ENCODE results near the gene PRKCZ.

PRKCZ gene

DNA sequence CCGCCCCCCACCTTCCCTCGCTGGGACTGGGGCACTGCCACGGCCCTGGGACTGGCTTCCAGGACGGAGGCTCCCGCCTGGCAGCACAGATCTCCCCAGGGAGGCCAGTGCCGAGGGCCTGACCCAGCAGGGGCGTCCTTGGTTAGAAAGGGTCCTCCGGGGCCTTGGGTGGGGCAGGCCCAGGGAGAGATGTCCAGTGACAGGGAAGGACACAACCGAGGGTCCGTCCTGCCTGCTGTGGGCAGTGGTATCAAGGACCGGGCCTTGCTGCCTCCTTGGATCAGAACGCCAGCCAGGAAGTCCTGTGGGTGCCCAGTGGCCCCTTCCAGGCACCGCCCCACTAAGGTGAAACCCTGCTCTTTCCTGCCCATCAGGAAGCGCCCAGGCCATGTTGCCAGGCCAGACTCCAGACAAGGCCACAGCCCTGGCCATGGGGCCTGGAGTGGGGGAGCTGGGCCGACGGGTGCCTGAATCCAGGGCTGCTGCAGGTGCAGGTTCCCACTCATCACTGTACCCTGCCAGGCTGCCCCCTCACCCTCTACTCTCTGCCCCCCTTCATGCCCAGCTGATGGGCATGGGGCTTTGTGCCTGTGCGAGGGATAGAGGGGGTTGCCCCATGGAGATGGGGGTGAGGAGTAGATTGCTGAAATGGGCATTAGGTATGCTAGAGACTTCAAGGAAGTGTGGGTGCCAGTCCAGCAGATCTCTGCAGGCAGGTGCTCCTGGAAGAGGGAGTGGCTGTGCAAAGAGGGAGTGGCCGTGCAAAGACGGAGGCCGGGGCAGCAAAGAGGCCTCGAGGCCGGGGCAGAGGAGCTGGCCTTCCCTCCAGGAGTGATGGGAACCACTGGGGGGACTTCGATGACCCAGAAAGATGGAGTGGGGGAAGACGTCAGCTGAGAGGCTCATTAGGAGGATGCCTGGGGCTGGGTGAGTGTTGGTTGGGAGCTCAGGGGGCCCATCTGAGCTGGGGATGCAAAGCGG lies 2.2 kb upstream of the PRKCZ start:
- no peak overlapping the region for H3K4me3 ChIP-seq (ENCODE audit: severe bottlenecking)
- DNase-seq (ENCODE audit: low spot score) (no peak), ATAC-seq (ENCODE audit: low read depth) (no peak)
- no peaks in the 10 kb centered on the region for H3K9me3 ChIP-seq (ENCODE audit: severe bottlenecking)
- H3K36me3 ChIP-seq (ENCODE audit: low read depth) = no peaks in the 10 kb centered on the region
- no peaks in the 10 kb centered on the region for H3K4me1 ChIP-seq (ENCODE audit: insufficient read depth, poor library complexity, severe bottlenecking)
- TF ChIP-seq, protein P1, sequence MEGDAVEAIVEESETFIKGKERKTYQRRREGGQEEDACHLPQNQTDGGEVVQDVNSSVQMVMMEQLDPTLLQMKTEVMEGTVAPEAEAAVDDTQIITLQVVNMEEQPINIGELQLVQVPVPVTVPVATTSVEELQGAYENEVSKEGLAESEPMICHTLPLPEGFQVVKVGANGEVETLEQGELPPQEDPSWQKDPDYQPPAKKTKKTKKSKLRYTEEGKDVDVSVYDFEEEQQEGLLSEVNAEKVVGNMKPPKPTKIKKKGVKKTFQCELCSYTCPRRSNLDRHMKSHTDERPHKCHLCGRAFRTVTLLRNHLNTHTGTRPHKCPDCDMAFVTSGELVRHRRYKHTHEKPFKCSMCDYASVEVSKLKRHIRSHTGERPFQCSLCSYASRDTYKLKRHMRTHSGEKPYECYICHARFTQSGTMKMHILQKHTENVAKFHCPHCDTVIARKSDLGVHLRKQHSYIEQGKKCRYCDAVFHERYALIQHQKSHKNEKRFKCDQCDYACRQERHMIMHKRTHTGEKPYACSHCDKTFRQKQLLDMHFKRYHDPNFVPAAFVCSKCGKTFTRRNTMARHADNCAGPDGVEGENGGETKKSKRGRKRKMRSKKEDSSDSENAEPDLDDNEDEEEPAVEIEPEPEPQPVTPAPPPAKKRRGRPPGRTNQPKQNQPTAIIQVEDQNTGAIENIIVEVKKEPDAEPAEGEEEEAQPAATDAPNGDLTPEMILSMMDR (IDR thresholded peaks at IDR 0.05; ENCODE audit: poor library complexity, severe bottlenecking) = no peak
- H3K27me3 ChIP-seq (ENCODE audit: insufficient read depth, poor library complexity, severe bottlenecking) = no peaks in the 10 kb centered on the region
- H3K27ac ChIP-seq (ENCODE audit: poor library complexity, severe bottlenecking) = no peak overlapping the region

DNA sequence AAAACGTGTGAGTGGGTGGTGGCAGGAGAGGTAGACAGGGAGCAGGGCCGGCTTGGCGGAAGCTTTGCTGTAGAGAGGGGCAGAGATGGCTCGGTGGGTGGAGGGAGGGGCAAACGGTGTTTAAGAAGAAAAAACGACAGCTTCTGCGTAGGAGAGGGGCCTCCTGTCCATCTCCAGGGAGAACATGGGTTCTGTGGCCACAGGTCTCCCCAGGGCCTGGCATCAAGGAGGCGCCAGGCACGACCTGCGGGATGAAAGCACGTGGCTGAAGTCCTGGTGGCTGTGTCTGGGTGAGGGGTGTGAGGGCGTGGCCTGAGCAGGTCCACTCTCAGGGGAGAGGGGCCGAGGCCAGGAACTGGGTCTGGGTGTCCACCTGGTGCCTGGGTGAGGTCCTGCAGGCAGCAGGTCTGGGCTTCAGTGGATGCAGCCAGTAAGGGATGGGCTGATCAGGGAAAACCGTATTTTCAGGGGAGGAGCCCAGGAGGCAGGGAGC lies 940 bp upstream of the PRKCZ start:
- Histone ChIP-seq H3K27me3 (ENCODE audit: insufficient read depth, poor library complexity, severe bottlenecking) (no peaks in the 10 kb centered on the region), H3K4me1 (ENCODE audit: insufficient read depth, poor library complexity, severe bottlenecking) (no peaks in the 10 kb centered on the region), H3K9me3 (ENCODE audit: severe bottlenecking) (no peaks in the 10 kb centered on the region), H3K4me3 (ENCODE audit: severe bottlenecking) (peak overlapping the region; percentile 57), H3K27ac (ENCODE audit: poor library complexity, severe bottlenecking) (peak overlapping the region; percentile 54), H3K36me3 (ENCODE audit: low read depth) (no peaks in the 10 kb centered on the region)
- TF ChIP-seq, protein P1 (IDR thresholded peaks at IDR 0.05; ENCODE audit: poor library complexity, severe bottlenecking) = peak; percentile 47
- no peak for DNase-seq (ENCODE audit: low spot score)
- peak; percentile 54 for ATAC-seq (ENCODE audit: low read depth)

DNA sequence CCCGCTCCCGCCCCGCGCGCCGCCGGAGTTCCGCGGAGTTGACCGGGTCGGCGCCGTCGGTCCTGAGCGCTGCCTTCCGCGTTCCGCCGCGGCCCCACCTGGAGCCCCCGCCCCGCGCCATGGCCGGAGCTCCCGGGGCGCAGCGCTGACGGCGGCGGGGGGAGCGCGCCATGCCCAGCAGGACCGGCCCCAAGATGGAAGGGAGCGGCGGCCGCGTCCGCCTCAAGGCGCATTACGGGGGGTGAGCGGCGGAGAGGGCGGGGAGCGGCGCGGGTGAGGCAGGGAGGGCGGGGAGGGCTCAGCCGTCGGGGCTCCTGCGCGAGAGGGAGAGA lies 216 bp downstream of the PRKCZ start:
- Histone ChIP-seq H3K36me3 (ENCODE audit: low read depth) (peaks cover 2% of the 10 kb centered on the region; the same call in 1 of the 2 replicates), H3K9me3 (ENCODE audit: severe bottlenecking) (no peaks in the 10 kb centered on the region), H3K27me3 (ENCODE audit: insufficient read depth, poor library complexity, severe bottlenecking) (no peaks in the 10 kb centered on the region), H3K4me1 (ENCODE audit: insufficient read depth, poor library complexity, severe bottlenecking) (no peaks in the 10 kb centered on the region), H3K27ac (ENCODE audit: poor library complexity, severe bottlenecking) (peak overlapping the region; percentile 54), H3K4me3 (ENCODE audit: severe bottlenecking) (peak overlapping the region; percentile 57)
- peak; percentile 11; the same call in 2 of the 3 replicates for ATAC-seq (ENCODE audit: low read depth)
- no peak for DNase-seq (ENCODE audit: low spot score)
- TF ChIP-seq, protein P1 (IDR thresholded peaks at IDR 0.05; ENCODE audit: poor library complexity, severe bottlenecking) = no peak

DNA sequence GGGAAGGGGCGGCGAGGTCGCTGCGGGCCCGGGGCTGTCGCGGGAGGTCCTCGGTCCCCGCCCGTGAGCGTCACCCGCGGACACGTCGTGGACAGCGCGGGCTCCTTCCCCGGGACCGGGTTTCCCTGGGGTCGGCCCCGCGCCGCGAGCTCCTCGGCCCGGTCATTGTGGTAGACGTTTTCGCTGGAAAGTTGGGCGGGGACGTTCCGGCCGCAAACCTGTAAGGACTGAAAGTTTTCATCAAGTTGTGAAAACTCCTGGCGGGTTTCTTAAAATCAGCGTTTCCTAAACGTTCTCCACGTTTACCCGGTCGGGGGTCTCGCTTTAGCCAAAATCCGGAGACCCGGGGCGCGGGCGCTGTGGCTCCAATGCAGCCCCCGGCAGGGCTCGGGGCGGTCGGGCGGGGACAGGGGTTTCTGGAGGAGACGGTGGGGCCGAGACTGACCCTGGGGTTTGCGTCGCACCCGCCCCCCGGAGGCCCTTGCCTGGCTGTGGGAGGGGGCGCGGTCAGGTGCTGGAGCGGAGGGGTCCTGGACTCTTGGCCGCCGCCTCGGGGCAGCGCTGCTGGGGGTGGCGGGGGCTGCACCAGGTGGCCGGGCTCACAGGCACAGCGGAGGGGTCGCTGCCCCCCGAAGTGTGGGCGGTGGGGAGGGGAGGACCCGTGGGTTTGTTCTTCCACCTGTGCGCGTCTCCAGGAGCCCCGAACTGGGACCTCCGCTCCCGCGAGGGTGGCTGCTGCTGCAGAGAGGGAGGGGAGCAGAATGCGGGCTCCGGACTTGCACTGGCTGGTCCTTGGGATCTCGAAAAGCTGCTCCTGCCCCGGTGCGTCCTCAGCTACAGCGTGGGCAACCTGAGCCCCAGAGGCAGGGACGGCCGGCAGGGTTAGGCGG lies 827 bp downstream of the PRKCZ start:
- no peaks in the 10 kb centered on the region for H3K27me3 ChIP-seq (ENCODE audit: insufficient read depth, poor library complexity, severe bottlenecking)
- H3K36me3 ChIP-seq (ENCODE audit: low read depth) = peaks cover 9% of the 10 kb centered on the region; the same call in 1 of the 2 replicates
- ATAC-seq (ENCODE audit: low read depth) (no peak), DNase-seq (ENCODE audit: low spot score) (no peak)
- no peaks in the 10 kb centered on the region for H3K4me1 ChIP-seq (ENCODE audit: insufficient read depth, poor library complexity, severe bottlenecking)
- H3K9me3 ChIP-seq (ENCODE audit: severe bottlenecking) = no peaks in the 10 kb centered on the region
- TF ChIP-seq, protein P1 (IDR thresholded peaks at IDR 0.05; ENCODE audit: poor library complexity, severe bottlenecking) = no peak
- H3K27ac ChIP-seq (ENCODE audit: poor library complexity, severe bottlenecking) = peak overlapping the region; percentile 54
- peak overlapping the region; percentile 57 for H3K4me3 ChIP-seq (ENCODE audit: severe bottlenecking)
